ENCODE measurements around the gene MRPL10.

- TF ChIP-seq, protein P1, sequence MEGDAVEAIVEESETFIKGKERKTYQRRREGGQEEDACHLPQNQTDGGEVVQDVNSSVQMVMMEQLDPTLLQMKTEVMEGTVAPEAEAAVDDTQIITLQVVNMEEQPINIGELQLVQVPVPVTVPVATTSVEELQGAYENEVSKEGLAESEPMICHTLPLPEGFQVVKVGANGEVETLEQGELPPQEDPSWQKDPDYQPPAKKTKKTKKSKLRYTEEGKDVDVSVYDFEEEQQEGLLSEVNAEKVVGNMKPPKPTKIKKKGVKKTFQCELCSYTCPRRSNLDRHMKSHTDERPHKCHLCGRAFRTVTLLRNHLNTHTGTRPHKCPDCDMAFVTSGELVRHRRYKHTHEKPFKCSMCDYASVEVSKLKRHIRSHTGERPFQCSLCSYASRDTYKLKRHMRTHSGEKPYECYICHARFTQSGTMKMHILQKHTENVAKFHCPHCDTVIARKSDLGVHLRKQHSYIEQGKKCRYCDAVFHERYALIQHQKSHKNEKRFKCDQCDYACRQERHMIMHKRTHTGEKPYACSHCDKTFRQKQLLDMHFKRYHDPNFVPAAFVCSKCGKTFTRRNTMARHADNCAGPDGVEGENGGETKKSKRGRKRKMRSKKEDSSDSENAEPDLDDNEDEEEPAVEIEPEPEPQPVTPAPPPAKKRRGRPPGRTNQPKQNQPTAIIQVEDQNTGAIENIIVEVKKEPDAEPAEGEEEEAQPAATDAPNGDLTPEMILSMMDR (IDR thresholded peaks at IDR 0.05): no peak
- TF ChIP-seq EZH2 (IDR thresholded peaks at IDR 0.05): peak; percentile 91
- TF ChIP-seq EZH2phosphoT487 (IDR thresholded peaks at IDR 0.05): peak; percentile 78
Measured at GRCh38 chr17:47852113-47852949, 21.0 kb upstream of the MRPL10 start.

Measured in neural progenitor cell (in vitro differentiated cells).